HG03342 (cell line): ENCODE results near the gene SNX17.

Experiments
- ATAC-seq: cut with Tn5 transposase; IDR thresholded peaks from one replicate; pipeline ENCODE4 v1.9.1; 2021; ENCODE audit warnings: mild to moderate bottlenecking, moderate library complexity; ENCODE audit not compliant: unreplicated experiment

The SNX17 gene

GRCh38 chr2:27362678-27363420, 7.6 kb upstream of the SNX17 start:
- no peak for ATAC-seq

GRCh38 chr2:27363933-27364332, 6.5 kb upstream of the SNX17 start:
- ATAC-seq = no peak

- ATAC-seq = no peak
These were observed 868 bp upstream of the SNX17 start for GRCh38 chr2:27369471-27370025.

- peak; percentile 17 for ATAC-seq
These were observed 602 bp downstream of the SNX17 start for GRCh38 chr2:27370816-27371620.

- ATAC-seq = no peak
These were observed 2.5 kb downstream of the SNX17 start for GRCh38 chr2:27372937-27373336.

GRCh38 chr2:27373567-27373966, 3.2 kb downstream of the SNX17 start:
- no peak for ATAC-seq

GRCh38 chr2:27375513-27376099, 5.2 kb downstream of the SNX17 start:
- ATAC-seq = no peak

DNA sequence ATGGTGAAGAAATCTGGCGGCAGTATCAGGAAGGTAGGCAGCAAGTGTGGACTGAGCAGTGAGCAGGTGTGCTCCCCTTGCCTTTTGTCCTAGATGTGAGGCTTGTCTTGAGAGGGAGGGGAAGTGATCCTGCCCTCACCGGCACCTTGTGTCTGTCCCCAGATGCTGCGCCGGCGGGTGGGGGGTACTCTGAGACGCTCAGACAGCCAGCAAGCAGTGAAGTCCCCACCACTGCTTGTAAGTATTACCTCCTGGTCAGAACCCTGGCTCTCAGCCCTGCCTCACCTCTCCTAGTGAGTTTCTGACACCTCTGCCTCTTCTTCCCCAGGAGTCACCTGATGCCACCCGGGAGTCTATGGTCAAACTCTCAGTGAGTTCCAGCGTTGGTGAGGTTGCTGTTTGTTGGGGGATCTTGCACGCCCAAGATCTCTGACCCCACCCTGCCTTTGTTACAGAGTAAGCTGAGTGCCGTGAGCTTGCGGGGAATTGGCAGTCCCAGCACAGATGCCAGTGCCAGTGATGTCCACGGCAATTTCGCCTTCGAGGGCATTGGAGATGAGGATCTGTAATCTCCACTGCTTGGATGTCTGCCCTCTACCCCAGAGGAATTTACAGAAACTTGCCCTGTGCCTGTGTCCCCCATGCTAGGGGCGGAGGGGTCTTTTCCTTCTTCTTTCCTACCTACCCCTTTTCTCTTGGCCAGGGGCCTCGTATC, 5.9 kb downstream of the SNX17 start:
- no peak for ATAC-seq

DNA sequence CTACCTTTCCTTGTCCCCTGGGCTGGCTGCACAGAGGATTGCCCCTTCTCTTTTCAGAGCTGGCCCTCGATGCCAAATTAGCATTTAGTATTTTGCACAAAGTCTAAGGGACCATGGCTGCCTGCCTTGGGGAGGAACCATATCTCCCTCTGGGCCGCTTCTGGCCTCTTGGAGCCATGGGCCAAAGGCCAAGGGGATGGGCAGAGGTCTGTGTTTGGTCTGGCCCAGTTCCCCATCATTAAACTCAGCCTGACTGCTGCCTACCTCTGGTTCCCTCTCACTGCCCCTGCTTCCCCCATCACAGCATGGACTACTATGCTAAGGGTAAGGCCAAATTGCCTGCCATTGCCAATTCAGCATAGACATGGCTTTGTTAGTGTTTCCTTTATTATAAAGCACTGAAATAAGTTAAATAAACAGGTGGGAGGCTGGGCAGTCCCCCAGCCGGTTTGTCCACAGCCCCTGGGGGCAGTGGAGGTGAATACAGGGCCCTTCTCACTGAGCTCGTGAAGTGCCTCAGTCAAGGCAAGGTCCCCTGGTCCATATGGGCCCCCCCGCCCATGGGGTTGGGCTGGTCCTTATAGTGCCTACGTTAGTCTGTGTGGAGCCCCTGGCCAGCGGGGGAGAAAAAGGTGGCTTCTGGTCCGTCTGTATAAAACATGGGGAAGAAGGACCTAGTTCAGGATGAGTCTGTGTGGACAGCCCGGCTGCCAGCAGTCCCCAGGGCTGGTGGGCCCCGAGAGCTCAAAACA, 6.6 kb downstream of the SNX17 start:
- no peak for ATAC-seq

GRCh38 chr2:27377618-27378095, 7.2 kb downstream of the SNX17 start:
- no peak for ATAC-seq

DNA sequence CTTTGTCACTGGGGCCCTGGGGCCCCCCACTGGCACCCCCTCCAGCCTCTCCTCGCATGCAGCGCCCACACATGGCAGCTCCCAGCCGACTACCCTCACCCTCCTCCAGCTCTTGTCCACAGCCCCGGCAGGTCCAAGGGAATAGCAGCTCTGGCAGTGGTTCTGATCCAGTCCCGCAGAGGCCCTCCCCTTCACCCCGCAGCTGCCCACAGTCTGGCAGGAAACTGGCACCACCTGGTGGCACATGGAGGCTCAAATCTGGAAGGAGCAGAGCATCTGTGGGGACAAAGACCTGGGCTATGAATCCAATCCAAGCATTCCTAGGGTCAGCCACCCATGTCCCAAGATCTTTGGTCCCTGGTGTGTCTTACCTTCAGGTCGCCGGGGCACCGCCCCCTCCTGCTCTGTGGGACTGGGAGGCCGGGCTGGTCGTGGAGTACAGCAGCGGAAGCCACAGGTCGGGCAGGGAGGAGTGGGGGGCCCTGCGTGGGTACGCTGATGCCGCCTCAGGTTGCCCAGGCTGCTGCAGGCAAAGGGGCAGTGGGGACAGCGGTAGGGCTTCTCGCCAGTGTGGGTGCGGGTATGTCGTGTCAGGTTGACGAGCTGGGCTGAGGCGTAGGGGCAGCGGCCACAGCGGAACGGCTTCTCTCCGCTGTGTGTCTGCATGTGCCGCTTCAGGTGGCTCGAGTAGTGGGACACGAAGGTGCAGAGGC, 7.8 kb downstream of the SNX17 start:
- no peak for ATAC-seq

DNA sequence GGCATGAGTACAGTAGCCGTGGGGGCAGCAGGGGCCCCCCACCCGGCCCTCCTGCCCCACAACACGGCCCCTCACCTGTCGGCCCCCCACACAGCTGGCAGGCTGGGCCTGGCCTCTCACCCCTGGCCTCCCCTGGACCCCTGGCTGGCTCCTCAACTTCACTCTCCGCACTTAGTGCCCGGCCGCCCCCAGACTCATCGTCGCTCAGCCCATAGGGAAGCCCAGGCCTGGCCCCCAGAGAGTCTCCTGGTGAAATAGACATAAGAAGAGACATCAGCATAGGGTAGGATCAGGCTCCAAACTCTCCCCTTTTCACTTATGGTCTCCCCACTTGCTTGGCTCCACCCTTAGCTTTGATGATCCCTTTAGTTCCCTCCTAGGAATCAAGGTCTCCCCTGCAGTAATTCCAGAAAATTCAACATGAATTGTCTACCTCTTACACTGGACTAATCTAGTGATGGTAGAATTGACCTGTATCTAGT, 8.4 kb downstream of the SNX17 start:
- ATAC-seq = no peak

DNA sequence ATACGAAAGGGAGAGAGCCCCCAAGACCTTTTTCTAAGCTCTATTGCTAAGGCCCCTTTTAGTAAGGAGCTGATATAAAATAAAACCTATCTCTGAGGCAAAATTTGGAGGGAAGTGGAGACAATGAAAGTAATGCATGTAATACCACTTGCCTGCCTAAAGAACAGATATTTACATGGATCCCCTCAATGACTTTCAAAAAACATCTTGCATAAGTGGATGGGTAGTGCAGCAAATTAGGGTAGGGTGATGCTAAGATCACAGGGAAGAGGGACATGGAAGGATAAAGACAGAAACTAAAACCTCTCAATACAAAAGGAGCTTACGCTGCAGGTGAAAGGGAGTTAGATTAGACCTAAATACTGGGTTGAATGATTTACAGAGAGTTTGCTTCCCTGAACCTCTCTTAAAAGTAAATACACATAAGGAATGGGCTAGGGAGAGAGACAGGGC, 9.0 kb downstream of the SNX17 start:
- no peak for ATAC-seq

DNA sequence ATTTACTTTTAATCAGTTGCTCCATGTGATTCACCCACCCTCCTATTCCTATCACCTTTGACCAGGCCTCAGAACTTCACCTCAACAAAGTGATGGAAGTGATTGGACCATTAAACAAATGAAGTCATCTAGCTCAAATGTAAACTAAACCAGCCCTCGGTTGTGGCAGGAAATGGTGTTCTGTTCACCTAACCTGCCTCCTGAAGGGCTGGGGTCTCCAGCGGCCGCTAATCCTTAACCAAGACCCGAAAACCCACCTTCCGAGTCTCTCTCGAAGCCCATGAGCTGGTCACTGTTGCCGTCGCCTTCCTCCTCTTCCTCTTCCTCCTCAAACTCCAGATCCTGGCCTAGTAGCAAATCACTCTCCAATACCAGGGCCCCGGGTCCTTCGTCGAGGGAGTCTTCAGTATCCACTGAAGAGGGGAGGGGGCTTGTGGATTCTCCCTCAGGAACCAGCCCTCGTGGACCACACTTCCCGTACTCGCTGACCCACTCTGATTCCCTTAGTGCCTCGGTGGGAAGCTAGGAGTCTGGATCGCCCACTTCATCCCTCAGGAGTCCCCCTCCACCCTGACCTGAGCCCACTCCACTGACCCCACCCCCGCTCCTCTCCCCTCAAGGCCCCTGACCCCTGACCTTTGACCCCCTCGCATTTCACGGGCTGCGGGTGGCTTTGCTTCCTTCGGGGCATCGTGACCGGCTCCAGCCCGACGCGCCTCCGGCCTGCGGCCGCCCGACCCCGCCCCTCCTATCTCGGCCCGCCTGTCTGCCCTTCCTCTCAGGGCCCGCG, 9.6 kb downstream of the SNX17 start:
- peak; percentile 36 for ATAC-seq

DNA sequence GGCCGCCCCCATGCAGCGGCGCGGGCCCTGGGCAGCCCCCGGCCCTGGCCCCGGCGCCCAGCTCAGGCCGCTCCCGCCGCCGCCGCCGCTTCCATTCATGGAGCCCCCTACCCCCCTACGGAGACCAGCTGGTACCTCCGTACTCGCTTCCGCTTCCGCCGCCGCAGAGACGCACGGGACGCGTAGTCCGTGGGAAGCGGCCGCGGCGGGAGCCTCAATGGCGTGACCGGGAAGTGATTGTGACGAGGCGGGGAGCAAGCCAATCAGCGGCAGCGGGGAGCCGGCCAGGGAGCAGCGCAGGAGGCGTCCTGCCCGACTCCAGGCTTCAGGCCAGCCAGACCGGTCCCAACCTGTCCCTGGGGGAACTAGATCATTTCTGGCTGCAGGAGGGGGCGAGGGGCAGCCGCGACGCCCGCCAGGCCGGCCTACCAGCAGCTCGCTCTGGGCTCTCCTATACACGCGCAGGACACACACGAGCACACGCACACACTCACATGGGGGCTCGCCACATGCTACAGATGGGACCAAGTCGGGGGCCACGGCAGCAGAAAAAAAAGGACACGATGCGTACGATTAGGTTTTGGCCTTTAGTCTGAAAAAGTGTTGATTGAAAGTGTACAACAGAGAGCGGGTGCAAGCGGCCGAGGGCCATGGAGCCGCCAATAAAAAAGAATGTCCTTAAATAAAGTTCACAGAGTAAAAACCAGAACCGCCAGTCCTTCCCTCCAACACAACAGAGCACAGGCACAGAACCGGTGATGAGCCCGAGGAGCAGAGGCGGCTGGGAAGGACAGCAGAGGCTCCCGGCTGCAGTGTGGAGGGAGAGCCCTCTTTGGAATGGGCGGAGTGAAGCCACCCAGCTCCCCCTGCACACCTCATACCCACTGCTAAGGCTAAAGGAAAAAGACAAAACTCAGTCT, 10.5 kb downstream of the SNX17 start, which contains the start of gene ZNF513:
Gene ZNF513, minus strand, starts transcription at position 109 of the 920 bp plus-strand sequence. CDS start 208 bp downstream, outside the sequence.
- ATAC-seq = peak; percentile 77

DNA sequence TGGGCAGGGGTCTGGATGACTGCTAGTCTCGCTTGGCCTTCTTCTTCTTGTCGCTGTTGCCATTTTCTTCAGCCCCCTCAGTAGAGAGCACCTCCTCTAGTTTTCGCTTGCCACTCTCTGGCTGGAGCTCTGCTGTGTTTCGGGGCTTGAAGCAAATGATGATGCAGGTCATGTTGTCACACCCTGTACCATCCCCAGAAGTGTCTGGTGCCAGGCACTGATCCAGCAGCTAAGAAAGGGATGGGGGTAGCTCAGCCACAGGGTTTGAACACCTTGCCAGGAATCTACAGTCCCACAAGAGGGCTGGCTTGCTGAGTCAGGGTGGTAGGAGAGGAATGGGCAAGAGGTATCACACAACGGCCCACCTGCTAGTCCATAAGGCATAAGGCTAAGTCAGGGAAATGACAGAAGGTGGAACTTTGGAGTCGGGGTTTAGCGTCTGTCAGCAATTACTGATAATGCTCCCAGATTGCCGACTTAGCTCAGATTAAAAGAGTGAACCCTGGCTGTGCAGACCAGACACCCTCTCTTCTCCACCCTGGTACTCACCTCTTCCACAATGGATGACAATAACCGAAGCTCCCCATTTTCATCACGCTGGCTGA, 11.3 kb downstream of the SNX17 start:
- no peak for ATAC-seq
